GM21529 (cell line): ENCODE data around the gene IWS1.
"Not testable (repeated sequence)": the region's sequence is repeated elsewhere in the genome, so short reads cannot be mapped to it uniquely, and the experiment has no call there.

Experiments
- ATAC-seq: cut with Tn5 transposase; IDR thresholded peaks from one replicate; pipeline ENCODE4 v1.9.1; 2021; ENCODE audit not compliant: unreplicated experiment

IWS1 gene

GRCh38 chr2:127526132-127527000 lies at the start of gene IWS1:
Gene IWS1, minus strand, starts transcription at chr2:127526489. Its CDS starts 281 bp downstream, at chr2:127526208.
- ATAC-seq = peak; percentile 88

GRCh38 chr2:127575941-127576432 lies 49.7 kb upstream of the IWS1 start:
- no peak for ATAC-seq

GRCh38 chr2:127575185-127575765 lies 49.0 kb upstream of the IWS1 start:
- ATAC-seq = peak; percentile 40

GRCh38 chr2:127574656-127575055 lies 48.4 kb upstream of the IWS1 start:
- no peak for ATAC-seq

- ATAC-seq = no peak
These were observed 47.5 kb upstream of the IWS1 start for GRCh38 chr2:127573771-127574170.

GRCh38 chr2:127573298-127573697 lies 47.0 kb upstream of the IWS1 start:
- ATAC-seq = no peak

- ATAC-seq = no peak
These were observed 46.6 kb upstream of the IWS1 start for GRCh38 chr2:127572841-127573240.

GRCh38 chr2:127572352-127572751 lies 46.1 kb upstream of the IWS1 start:
- ATAC-seq = not testable (repeated sequence)

- ATAC-seq = no peak
These were observed 44.3 kb upstream of the IWS1 start for GRCh38 chr2:127570282-127571250.

- ATAC-seq = no peak
These were observed 43.4 kb upstream of the IWS1 start for GRCh38 chr2:127569666-127570065.

GRCh38 chr2:127568128-127568527 lies 41.8 kb upstream of the IWS1 start:
- no peak for ATAC-seq

- no peak for ATAC-seq
These were observed 41.1 kb upstream of the IWS1 start for GRCh38 chr2:127567351-127567854.

- ATAC-seq = no peak
These were observed 40.3 kb upstream of the IWS1 start for GRCh38 chr2:127566576-127566975.

GRCh38 chr2:127566139-127566417 lies 39.8 kb upstream of the IWS1 start:
- no peak for ATAC-seq

GRCh38 chr2:127565261-127566138 lies 39.2 kb upstream of the IWS1 start:
- ATAC-seq = no peak

- no peak for ATAC-seq
These were observed 38.4 kb upstream of the IWS1 start for GRCh38 chr2:127564429-127565260.

- peak; percentile 97 for ATAC-seq
These were observed 37.5 kb upstream of the IWS1 start for GRCh38 chr2:127563458-127564428.

- no peak for ATAC-seq
These were observed 36.6 kb upstream of the IWS1 start for GRCh38 chr2:127562936-127563335.
